Right hindlimb (tissue), 1 donor: ENCODE measurements around the gene EDN2.

Experiments used
- DNase-seq: peaks from one replicate; pipeline ENCODE4 v3.0.0-alpha.2; 2018

The EDN2 gene

DNA sequence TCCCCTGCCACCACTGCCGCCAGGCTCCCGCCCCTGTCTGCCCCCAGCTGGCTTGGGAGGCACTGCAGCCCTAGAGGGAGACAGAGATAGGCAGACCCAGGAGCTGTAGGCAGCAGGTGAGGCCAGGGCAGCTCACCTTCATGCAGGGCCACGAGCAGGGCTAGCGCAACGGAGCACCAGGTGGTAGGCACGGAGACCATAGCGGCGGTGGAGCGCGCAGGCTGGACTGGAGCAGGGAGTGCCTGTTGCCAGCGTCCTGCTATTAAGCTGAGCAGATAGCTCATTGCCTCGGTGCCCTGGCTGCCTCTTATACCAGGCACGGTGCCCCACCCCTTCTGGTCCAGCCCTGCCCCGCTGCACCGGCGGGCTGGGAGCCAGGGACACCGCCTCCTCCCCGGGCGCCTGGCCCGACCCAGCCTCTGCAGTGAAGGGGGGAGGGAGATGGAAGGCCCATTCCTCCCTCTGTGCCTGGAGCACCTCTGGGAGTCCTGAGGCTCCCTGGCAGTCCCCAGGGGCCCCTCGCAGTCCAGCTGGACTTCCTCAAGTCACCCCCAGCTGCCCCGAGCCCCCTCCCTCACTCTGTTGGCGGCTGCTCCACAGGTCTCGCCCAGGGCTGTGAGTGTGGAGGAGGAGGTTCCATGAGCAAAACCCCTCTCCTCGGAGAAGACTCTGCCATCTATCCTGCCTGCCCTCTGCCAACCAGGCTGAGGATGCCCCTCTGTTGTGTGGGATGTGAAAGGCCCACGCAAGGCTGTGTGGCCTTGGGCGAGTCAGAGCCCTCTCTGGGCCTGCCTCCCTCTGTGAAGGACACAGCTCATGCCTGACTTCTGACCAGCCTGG is at the start of gene EDN2:
Gene EDN2, minus strand, starts transcription at position 282 of the 840 bp plus-strand sequence. Its CDS starts 82 bp downstream, at position 200.
- DNase-seq, result no peak

DNA sequence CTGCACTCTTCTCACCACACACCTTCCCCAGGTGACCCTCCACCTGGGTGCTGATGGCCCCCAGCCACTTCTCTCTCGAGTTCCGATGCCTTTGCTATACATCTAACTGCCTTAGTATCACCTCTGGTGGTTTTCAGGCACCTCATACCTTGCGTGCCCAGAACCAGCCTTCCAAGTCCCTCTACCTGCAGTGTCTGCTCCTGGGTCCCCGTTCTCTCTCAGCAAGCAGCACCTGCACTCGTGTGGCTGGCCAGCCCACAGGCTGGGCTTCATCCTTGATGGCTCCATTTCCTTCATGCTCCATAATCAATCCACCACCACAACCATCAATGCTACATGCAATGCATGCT is 49.2 kb upstream of the EDN2 start:
- DNase-seq, result no peak

DNA sequence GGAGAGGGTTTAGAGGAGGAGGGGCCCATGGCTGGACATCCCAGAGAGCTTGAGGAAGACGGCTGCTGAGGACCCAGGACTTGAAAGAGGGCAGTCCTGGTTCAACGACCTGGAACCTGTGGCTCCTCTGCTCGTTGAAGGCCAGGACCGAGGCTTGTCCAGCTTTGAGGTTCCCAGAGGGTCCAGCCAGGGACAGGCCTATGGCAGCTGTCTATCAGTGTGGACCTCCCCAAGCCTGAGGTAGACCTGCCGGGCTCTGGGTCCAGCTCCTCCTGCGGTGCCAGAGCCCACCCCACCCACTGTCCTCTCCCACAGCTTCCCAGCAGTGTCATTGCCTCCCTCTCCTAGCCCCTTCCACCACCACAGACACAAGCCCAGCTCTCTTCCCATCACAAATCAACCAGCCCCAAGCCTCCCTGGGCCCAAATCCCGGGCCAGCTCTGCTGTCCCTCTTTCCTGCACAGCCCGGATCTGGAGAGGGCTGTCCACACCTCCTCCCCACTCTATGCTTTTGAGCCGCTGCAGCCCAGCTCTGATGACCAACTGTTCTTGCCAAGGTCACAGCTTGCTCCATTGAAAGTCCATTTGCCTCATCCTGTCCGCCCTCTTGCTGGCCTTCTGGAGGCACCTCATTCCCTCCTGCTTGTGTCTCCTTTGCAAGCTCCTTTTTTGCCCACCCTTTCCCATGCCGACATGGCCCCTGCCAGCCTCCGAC is 48.7 kb upstream of the EDN2 start:
- DNase-seq, result no peak

DNA sequence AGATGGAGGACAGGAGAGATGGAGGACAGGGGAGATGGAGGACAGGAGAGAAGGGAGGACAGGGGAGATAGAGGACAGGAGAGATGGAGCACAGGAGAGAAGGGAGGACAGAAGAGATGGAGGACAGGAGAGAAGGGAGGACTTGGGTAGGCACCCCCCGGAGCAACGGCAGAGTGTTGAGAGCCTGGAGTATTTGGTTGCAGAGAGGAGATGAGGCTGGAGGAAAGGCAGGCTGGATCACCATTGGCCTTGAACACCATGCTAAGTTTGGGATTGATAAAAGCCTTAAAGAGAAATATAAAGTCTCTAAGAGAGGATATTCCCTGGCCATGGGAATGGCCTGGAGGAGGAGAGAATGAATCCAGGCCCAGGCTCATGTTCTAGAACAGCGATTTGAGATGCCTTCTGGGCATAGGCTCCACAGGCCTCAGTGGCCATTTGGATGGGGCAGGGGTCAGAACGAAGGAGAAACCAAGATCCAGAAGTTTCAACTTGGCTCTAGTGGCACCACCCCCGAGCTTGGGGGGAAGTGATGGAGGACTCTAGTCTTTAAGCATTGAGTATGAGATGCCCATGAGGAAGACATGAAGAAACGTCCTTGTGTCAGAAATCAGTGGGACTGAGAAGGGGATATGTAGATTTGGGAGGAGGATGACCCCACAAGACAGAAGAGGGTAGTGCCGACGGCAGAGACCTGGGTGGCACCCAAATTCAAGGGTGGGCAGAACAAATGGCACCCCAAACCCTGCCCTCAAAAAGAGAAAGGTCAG is 47.9 kb upstream of the EDN2 start:
- DNase-seq, result no peak

DNA sequence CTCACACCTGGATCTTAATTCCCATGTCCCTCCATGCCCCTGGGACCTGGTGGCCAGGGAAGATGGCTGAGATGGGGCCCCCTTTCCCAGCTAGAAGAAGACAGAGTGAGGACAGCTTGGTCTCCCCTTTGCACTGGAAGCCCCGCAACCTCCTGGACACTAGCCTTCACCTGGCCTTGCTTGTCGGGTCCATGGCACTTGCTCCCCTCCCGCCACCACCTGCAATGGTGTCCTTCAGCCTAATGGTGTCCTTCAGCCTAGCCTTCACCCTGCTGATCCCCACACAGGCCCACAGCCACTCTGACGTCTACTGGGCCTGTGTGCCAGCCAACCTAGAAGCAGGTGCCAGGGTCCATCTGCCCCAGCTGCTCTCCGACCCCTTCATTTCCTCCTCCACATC is 45.9 kb upstream of the EDN2 start:
- no peak for DNase-seq

DNA sequence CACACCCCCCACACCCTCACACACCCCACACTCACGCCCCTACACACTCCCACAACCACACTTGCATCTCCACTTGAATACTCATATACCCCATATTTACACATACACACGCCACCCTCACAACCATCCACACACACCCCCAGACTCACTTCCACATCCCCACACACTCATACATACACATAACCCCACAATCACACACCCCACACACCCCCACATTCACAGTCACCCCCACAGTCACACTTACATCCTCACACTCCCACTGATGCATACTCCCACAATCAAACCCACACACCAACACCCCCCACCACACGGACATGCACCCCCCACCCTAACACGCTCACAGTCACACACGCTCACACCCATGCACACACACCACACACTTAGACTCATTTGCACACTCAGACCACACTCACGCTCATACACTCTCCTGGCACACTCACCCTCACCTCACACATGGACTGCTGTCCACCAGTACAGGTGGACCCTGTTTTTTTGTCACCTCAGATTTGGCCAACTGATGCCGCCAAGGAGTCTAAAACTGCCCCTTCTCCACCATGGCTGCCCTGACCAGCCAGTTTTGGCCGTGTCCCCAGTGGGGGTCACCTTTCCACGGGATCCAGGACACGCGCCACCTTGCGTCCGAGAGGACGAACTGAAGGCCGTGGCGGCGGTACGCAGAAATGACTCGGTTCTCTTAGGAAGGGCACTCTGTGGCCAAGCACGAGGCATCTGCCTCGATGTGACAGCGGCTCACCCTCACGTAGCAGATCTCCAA is 45.3 kb upstream of the EDN2 start:
- DNase-seq, result no peak

DNA sequence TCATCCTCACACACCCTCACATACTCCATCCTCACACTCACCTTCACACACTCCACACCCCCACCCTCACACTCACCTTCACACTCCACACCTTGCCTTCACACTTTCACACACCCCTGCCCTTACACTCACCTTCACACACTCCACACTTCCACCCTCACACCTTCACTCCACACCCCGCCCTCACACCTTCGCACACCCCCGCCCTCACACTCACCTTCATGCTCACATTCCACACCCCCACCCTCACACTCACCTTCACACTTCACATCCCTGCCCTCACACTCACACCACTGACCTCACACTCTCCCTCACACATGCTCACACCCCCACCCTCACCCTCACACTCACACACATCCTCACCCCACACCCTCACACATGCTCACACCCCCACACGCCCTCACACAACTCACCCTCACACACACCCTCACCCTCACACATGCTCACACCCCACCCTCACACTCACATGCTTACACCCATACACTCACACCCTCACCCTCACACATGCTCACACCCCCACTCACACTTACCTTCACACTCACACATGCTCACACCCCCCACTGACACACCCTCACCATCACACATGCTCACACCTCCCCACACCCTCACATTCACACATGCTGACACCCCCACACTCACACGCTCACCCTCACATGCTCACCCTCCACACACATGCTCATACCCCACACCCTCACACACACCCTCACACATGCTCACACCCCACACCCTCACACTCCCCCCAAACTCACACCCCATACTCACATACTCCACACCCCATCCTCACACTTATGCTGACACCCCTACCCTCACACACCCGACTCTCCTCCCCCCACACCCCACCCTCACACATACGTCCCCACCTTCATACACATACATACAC is 44.5 kb upstream of the EDN2 start:
- no peak for DNase-seq

DNA sequence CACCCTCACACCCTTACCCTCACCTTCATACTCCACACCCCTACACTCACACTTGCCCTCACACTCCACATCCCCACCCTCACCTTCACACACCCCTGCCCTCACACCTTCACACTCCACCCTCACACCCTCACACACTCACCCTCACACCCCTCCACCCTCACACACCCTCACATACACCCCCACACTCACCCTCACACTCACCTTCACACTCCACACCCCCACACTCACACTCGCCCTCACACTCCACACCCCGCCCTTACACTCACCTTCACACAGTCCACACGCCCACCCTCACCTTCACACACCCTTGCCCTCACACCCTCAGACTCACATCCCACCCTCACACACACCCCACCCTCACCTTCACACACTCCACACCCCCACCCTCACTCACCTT is 43.6 kb upstream of the EDN2 start:
- no peak for DNase-seq

DNA sequence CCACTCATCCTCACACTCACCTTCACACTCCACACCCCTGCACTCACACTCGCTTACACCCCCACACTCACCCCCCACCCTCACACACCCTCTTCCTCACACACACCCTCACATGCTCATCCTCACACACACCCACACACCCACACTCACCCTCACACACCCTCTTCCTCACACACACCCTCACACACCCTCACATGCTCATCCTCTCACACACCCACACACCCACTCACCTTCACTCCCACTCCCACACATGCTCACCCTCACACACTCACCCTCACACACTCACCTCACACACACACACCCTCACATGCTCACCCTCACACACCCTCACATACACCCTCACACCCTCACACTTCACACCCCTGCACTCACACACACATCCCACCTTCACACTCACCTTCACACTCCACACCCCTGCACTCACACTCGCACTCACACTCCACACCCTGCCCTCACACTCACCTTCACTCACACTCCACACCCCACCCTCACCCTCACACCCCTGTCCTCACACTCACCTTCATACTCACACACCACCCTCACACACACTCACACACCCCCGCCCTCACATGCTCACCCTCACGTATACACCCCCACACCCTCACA is 42.6 kb upstream of the EDN2 start:
- no peak for DNase-seq

DNA sequence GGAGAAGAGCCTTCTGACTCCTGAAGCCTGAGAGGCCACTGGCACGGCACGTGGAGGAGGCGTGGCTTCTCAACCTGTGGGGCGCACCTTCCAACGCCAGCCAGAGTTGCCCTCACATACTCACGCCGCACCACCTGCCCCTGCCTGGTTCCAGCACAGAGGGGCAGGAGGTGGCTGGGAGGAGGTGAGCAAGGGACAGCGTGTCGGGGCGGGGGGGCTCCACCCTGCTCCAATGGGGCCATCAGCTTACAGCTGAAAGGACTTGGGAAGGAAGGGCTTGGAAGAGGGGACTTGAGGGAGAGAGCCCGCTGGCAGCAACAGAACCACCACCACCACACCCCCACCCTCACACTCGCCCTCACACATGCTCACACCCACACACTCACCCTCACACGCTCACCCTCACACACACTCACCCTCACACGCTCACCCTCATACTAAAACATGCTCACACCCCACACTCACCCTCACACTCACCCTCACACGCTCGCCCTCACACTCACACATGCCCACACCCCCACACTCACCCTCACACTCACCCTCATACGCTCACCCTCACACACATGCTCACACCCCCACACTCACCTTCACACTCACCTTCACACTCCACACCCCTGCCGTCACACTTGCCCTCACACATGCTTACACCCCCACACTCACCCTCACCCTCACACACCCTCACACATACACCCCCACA is 41.6 kb upstream of the EDN2 start:
- no peak for DNase-seq

DNA sequence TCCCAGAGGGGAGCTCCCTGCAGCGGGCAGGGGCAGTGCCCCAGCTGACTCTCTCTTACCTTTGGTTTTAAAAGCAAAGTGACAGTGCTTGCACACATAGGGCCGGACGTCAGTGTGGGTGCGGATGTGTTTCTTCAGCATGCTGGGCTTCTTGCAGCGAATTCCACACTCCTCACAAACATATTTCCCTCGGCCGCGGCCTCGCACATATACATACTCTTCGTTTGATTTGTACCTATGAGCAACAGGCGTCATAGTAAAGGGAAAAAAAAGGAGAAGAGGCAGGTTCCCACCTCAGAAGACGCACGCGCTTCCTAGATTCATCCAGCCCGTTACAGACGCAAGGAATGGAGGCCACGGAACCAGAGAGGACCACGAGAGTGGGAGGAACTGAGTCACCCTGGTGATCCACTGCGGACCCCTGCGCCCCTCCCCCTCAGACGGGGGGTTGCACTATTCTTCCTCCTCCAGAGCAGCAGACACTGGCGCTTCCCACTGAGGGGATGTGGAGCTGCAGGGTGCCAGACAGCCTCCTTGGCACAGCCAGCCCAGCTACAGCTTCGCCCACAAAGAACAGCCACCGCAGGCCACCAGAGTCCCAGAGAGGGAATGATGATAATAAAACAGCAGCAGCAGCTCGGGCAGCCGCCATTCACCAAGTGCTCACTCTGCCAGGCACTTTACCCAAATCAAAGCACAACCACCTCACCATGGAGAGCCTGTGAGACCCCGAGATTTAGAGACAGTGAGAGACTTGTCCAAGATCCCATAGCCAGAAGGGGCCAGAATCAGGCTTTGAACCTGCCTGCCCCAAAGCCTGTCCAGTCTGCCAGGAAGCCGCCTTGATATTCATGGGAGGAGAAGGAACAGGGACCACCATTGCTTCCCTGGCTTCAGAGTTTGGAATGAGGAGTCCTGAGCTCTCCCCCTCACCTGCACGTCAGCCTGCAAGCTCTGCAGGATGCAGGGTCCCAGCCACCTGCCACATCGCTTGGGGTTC is 40.5 kb upstream of the EDN2 start:
- no peak for DNase-seq

DNA sequence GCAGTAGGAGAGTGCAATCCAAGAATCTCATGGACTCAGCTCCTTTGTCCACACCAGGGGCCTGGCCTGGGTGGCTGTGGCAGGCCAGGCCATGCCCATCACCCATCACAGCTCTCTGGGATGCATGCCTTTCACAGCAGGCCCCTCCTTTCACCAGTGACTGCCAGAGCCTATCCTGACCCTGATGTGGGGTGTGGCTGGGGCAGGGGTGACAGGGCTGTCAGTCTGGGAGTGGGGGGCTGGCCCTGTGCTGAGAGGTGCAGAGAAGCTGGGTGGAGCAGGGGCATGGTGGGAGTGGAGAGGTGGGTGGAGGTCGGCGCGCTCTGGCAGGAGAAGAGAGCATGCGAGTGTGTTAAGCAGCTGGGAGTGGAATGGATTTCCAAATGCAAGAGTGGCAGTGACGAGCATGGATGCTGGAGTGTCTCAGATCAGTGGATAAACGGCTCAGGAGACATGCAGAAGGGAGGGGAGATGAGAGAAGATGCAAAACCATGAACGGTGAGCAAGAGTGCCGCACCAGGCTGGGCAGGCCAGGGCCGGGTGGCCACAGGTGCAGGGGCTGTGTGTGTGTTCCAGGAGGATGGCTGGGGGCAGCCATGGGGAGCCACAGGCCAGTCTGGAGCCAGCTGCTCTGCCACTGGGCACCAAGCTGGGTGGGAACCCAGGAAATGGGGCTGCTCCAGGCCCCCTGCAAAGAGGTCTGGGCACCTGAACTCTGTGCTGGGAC is 39.6 kb upstream of the EDN2 start:
- DNase-seq, result no peak

DNA sequence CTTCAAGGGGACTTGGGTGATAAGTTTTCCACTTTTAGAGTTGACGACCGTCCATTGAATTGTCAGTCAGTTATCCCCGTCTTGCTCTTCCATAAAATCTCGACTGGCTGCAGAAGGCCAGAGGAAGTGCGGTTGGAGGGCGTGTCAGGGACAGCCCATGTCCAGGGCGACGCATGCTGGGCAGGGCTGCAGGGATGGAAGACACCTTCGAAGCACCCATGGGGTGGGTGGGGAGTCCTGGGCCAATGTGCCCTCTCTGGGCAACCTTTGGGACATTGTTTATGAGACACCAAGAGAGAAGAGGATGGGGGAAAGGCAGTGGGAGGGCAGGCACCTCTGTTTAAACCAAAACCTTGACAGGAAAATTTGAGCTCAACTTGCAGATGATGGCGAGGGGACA is 38.6 kb upstream of the EDN2 start:
- no peak for DNase-seq

DNA sequence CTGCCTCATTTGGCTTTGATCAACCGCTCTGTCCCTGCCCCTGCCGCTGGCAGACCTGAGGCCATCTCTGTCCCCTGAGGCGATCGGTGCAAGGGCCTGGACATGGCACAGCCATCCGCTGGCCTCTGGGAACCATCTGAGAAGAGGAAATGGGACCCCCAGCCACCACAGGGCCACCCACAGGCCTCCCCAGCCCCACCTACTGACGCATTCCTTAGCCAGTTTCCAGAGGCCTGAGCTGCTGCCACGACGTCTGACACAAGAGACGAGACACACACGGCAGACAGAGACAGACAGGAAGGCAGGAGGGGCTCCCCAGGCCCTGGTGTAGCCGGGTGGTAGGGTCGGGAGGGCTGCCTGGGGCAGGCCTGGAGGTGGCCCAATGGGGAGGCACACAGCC is 37.3 kb upstream of the EDN2 start:
- no peak for DNase-seq

DNA sequence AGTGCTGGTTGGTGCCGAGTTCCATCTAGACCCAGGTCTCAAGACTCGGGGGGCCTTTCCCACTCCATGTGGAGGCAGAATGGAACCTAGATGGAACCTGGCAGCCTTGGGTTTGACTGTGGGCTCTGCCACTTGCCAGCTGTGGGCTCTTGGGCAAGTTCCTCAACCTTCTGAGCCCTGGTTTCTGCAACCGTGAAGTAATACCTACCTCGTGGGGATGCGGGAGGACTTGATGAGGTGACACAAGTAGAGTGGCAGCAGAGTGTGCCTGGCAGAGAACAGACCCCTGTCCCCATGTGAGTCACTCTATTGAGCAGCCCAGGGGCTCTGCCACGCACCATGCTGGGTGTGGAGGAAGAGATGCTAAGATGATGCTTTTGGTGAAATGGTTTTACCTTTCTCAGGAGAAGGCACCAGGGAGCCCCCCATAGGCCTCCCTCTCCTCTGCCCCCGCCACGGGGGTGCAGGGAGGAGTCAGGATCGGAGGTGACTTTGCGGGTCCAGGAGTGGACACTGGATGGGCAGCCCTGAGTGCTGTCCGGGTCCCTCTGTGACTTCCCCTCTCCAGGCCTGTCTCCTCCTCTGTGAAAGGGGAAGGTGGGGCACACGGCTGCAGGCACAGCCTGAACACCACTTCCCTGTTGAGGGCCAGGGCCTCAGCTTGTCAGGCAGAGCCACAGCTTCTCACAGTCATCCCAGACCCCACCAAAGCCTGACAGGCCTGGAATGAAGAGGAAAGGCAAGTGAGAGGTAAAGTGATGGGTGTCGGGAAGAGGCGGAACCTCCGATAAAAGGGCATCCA is 36.7 kb upstream of the EDN2 start:
- DNase-seq, result no peak

DNA sequence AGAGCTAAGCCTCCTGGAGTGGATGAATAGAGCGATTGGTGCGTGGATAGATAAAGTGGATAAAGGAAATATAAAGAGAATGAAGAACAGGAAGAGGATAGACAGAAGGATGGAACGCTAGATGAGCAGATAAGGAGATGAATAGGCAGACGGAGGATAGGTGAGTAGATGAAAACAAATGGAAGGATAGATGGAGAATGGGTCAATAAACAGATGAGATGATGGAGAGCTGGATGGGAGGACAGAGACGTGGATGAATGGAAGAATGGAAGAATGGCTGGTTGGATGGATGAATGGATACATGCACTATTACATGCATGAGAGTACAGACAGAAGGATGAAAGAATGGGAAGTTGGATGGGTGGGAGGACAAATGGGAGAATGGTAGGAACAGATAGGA is 35.2 kb upstream of the EDN2 start:
- no peak for DNase-seq

DNA sequence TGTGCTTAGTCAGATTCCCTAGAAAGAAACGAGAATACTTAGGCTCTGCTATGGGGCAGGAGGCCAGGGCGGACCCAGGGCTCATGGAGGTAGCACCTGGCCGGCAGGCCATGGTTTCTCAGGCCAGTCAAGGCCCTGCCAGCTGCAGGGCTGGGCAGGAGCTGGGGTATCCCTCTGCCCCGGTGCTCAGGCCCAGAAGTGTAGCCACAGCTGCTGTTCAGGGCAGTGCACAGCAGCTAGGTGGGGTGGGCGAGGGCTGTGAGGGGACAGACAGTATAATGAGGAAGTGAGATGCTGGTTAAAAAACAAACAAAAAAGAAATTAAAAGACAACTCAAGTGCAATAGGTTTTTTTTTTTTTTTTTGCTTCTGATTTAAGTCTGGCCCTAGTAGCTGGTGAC is 34.0 kb upstream of the EDN2 start:
- DNase-seq, result no peak

DNA sequence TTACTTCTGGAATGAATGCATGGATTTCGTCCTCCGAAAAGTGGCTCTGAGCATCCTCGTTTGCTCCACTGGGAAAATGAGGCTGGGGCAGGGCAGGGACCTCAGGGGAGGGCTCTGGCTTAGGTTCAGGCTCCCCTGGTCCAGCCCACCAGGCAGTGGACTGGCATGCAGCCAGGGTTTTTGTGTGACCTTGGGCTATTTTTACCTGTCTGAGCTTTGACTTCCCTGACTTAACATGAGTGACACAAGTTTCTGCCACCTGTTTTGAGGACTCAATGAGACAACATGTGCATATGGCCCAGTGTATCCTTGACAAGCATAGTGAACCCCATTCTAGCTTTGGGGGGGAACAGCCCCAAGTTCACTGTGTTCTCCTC is 32.6 kb upstream of the EDN2 start:
- DNase-seq, result no peak
